Skeletal muscle satellite cell (primary cell): Measurements from ENCODE around the gene CPA5.
"Not testable (repeated sequence)": the region's sequence is repeated elsewhere in the genome, so short reads cannot be mapped to it uniquely, and the experiment has no call there.

Experiments
- H3K27me3 ChIP-seq: 2 replicates; pipeline ENCODE4 v1.7.0; 2013; ENCODE audit warnings: low read length; ENCODE audit not compliant: control insufficient read depth, insufficient read depth
- H3K36me3 ChIP-seq: 2 replicates; pipeline ENCODE4 v1.7.0; 2013; ENCODE audit warnings: mild to moderate bottlenecking, control low read depth, low read length; ENCODE audit not compliant: insufficient read depth
- H3K4me1 ChIP-seq: 2 replicates; pipeline ENCODE4 v1.7.0; 2013; ENCODE audit warnings: low read length; ENCODE audit not compliant: control insufficient read depth, insufficient read depth
- H3K4me2 ChIP-seq: 2 replicates; pipeline ENCODE4 v1.7.0; 2013; ENCODE audit warnings: mild to moderate bottlenecking, low read length
- H3K4me3 ChIP-seq: 2 replicates; pipeline ENCODE4 v1.7.0; 2013; ENCODE audit warnings: low read length
- H3K9ac ChIP-seq: 2 replicates; pipeline ENCODE4 v1.7.0; 2013; ENCODE audit warnings: mild to moderate bottlenecking, low read depth, low read length, moderate library complexity
- H3K9me3 ChIP-seq: replicated peaks from 2 replicates; pipeline ENCODE4 v1.7.0; 2013; ENCODE audit warnings: mild to moderate bottlenecking, control low read depth, low read length

Gene CPA5

DNA sequence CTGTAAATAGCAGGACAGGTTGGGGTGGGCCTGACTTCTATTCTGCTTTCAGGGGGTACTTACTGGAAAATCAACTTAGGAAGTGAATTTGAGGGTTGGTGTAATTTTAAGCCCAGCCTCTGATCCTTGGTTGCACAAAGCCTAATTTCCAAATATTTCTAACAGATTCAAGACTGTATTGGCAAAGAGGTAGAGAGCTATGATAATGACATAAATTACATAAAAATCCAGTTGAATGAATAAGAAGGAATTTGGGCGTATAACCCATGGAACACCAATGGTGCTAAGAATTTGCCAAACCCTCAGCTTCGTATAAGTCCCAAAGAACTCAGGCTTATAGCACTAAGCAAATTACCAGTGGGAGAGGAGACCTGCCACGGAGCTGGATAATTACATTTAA lies 39.7 kb upstream of the CPA5 start:
- Histone ChIP-seq H3K4me3 (no peak overlapping the region), H3K9ac (no peak overlapping the region), H3K36me3 (no peaks in the 10 kb centered on the region), H3K4me1 (no peaks in the 10 kb centered on the region), H3K4me2 (no peak overlapping the region), H3K9me3 (no peaks in the 10 kb centered on the region), H3K27me3 (peaks cover 32% of the 10 kb centered on the region)

- no peak overlapping the region for H3K4me3 ChIP-seq
- no peaks in the 10 kb centered on the region for H3K4me1 ChIP-seq
- no peaks in the 10 kb centered on the region for H3K36me3 ChIP-seq
- H3K9me3 ChIP-seq, result no peaks in the 10 kb centered on the region
- H3K27me3 ChIP-seq, result peaks cover 32% of the 10 kb centered on the region
- no peak overlapping the region for H3K9ac ChIP-seq
- H3K4me2 ChIP-seq, result no peak overlapping the region
These were observed 39.1 kb upstream of the CPA5 start for GRCh38 chr7:130305433-130306042.

DNA sequence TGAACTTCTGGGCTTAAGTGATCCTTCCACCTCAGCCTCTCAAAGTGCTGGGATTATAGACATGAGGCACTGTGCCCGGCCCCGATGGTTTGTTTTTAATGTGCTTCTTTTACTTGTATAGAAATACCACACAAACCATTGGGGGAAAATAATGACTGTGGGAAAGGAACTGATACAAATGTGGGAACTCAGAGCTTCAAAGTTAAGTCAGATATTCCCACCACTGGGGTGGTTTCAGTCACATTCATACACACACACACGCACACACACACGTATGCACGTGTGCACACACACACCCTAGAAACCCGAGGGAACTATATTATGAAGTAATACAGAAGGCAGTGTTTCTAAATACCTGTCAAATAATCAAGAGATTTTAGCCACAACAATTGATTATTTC lies 34.6 kb upstream of the CPA5 start:
- Histone ChIP-seq H3K4me1 (no peaks in the 10 kb centered on the region), H3K4me3 (no peak overlapping the region), H3K9ac (no peak overlapping the region), H3K27me3 (peaks cover 27% of the 10 kb centered on the region), H3K9me3 (no peaks in the 10 kb centered on the region), H3K4me2 (no peak overlapping the region), H3K36me3 (no peaks in the 10 kb centered on the region)

DNA sequence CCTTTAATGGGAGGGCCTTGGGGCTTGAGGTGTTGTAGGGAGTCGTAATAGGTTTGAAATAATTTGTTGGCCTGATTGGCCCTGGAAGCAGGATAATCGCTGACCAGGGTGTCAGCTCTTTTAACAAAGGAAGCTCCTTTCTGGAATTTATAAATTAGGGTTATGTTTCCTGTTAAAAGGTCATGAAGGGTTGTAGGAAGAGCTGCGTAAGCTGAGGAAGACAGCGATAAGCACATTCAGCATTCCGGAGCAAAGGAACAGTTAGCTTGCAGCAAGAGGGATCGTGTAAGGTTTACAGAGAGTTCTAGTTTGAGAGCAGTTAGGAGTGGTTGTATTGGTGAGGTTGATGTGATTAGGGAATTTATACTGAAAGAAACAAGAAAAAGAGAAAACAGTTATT lies 30.3 kb upstream of the CPA5 start:
- H3K4me3 ChIP-seq, result no peak overlapping the region

DNA sequence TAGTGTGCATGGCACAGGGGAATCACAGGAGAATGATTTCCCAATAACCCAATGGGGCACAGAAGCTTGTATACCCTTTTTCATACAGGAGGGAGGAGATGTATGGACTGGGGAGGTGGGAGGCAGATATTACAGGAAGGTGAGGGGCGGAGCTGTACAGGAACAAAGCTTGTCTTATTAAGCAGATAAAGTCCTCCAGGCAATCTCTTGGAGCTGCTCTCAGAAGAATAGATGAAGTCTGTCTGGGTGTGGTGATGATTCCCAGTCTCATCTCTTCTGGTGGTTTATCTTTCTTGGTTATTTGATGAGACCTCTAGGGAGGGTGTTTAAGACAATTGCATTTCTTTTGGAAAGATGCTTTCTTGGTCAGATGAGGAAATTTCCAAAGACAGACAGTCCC lies 25.1 kb upstream of the CPA5 start:
- H3K4me2 ChIP-seq, result no peak overlapping the region
- no peaks in the 10 kb centered on the region for H3K9me3 ChIP-seq
- H3K27me3 ChIP-seq, result no peaks in the 10 kb centered on the region
- H3K4me1 ChIP-seq, result no peaks in the 10 kb centered on the region
- no peaks in the 10 kb centered on the region for H3K36me3 ChIP-seq
- no peak overlapping the region for H3K4me3 ChIP-seq
- no peak overlapping the region for H3K9ac ChIP-seq

More for the DNA sequence above, 30.3 kb upstream of the CPA5 start:
- no peaks in the 10 kb centered on the region for H3K4me1 ChIP-seq
- no peaks in the 10 kb centered on the region for H3K36me3 ChIP-seq
- H3K4me2 ChIP-seq, result no peak overlapping the region
- peaks cover 10% of the 10 kb centered on the region for H3K27me3 ChIP-seq
- no peaks in the 10 kb centered on the region for H3K9me3 ChIP-seq
- H3K9ac ChIP-seq, result no peak overlapping the region

DNA sequence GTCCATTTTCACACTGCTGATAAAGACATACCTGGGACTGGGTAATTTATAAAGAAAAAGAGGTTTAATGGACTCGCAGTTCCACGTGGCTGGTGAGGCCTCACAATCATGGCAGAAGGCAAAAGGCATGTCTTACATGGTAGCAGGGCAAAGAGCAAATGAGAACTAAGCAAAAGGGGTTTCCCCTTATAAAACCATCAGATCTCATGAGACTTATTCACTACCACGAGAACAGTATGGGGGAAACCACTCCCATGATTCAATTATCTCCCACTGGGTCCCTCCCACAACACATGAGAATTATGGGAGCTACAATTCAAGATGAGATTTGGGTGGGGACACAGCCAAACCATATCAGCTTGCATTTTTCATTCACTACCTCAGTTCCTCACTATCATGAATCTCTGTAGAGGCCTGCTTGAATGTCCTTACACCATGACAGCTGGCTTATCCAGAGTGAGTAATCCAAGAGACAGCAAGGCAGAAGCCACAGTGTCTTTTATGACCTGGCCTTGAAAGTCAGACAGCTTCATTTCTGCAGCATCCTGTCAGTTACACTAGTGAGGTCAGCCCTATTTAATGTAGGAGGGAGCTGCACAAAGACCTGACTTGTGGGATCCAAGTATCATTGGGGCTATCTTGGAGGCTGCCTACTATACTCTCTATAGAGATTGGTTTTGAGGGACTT lies 22.9 kb upstream of the CPA5 start:
- not testable (repeated sequence) for H3K4me1 ChIP-seq, H3K27me3 ChIP-seq, H3K9ac ChIP-seq, H3K4me3 ChIP-seq, H3K4me2 ChIP-seq, H3K9me3 ChIP-seq, H3K36me3 ChIP-seq

GRCh38 chr7:130322615-130323014 lies 22.0 kb upstream of the CPA5 start:
- Histone ChIP-seq H3K9me3 (no peaks in the 10 kb centered on the region), H3K4me3 (no peak overlapping the region), H3K36me3 (no peaks in the 10 kb centered on the region), H3K9ac (no peak overlapping the region), H3K4me1 (no peaks in the 10 kb centered on the region), H3K27me3 (no peaks in the 10 kb centered on the region), H3K4me2 (no peak overlapping the region)

GRCh38 chr7:130324306-130324943 lies 20.2 kb upstream of the CPA5 start:
- H3K4me2 ChIP-seq, result no peak overlapping the region
- no peaks in the 10 kb centered on the region for H3K36me3 ChIP-seq
- H3K4me1 ChIP-seq, result no peaks in the 10 kb centered on the region
- H3K9ac ChIP-seq, result no peak overlapping the region
- no peak overlapping the region for H3K4me3 ChIP-seq
- H3K9me3 ChIP-seq, result no peaks in the 10 kb centered on the region
- H3K27me3 ChIP-seq, result no peaks in the 10 kb centered on the region

GRCh38 chr7:130329681-130330080 lies 14.9 kb upstream of the CPA5 start:
- Histone ChIP-seq H3K9me3 (no peaks in the 10 kb centered on the region), H3K36me3 (no peaks in the 10 kb centered on the region), H3K4me2 (no peak overlapping the region), H3K9ac (no peak overlapping the region), H3K4me3 (no peak overlapping the region), H3K4me1 (no peaks in the 10 kb centered on the region), H3K27me3 (peaks cover 9% of the 10 kb centered on the region)

- Histone ChIP-seq H3K4me3 (no peak overlapping the region), H3K9ac (no peak overlapping the region), H3K36me3 (no peaks in the 10 kb centered on the region), H3K27me3 (peaks cover 9% of the 10 kb centered on the region), H3K4me2 (no peak overlapping the region), H3K9me3 (no peaks in the 10 kb centered on the region), H3K4me1 (no peaks in the 10 kb centered on the region)
These were observed 12.2 kb upstream of the CPA5 start for GRCh38 chr7:130332259-130333053.

DNA sequence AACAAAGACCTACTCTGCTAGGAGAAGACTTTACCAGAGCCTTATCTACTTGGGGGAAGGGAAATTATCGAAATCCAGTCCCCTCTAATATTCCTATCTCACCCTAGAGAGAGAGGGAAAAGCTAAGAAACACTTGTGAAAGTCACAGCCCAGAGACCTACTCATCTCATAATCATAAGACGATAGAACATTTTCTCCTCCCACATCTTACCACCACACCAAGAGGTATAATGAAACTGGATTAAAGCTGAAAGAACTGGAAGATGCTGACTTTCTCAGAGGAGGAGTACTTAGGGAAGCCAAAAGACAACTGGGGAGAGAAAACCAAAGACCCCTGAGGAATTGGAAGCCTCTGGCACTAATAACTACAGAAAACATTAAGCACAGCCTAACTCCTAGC lies 10.8 kb upstream of the CPA5 start:
- no peak overlapping the region for H3K4me3 ChIP-seq
- no peaks in the 10 kb centered on the region for H3K9me3 ChIP-seq
- no peak overlapping the region for H3K9ac ChIP-seq
- no peaks in the 10 kb centered on the region for H3K4me1 ChIP-seq
- peaks cover 9% of the 10 kb centered on the region for H3K27me3 ChIP-seq
- no peak overlapping the region for H3K4me2 ChIP-seq
- no peaks in the 10 kb centered on the region for H3K36me3 ChIP-seq
